Measurements from ENCODE around the gene SRRT.
"Not testable (repeated sequence)": the region's sequence is repeated elsewhere in the genome, so short reads cannot be mapped to it uniquely, and the experiment has no call there.

SRRT gene

DNA sequence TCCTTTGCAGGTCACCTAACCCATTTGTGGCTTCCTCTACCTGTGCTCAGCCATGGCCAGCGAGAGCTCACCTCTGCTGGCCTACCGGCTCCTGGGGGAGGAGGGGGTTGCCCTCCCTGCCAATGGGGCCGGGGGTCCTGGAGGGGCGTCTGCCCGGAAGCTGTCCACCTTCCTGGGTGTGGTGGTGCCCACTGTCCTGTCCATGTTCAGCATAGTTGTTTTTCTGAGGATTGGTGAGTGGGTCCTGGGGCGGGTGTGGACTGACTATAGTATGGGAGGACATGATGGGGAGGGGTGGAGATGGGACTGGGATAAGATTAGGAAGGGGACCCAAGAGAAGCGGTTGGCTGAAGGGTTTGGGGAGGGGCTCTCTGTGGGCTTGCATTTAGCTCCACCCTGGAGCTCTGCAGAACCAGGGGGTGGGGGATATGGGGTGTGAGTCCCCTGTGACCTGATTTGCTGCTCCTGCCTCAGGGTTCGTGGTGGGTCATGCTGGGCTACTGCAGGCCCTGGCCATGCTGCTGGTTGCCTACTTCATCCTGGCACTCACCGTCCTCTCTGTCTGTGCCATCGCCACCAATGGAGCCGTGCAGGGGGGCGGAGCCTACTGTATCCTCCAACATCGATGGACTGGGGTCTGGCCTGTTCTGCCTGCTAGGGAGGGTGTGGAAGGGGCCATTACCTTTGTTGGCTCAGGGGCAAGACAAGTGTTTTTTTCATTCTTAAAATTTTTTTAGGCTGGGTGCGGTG lies 20.6 kb upstream of the SRRT start:
- no peak for DNase-seq (ENCODE audit: low read depth)

GRCh38 chr7:100854899-100855298 lies 20.0 kb upstream of the SRRT start:
- DNase-seq (ENCODE audit: low read depth): not testable (repeated sequence)

- DNase-seq (ENCODE audit: low read depth): no peak
Observed at GRCh38 chr7:100855515-100855914, 19.4 kb upstream of the SRRT start.

- DNase-seq (ENCODE audit: low read depth): no peak
Observed at GRCh38 chr7:100856871-100857282, 18.0 kb upstream of the SRRT start.

- DNase-seq (ENCODE audit: low read depth): no peak
Observed at GRCh38 chr7:100859856-100860255, 15.0 kb upstream of the SRRT start.

GRCh38 chr7:100860702-100861615 lies 13.9 kb upstream of the SRRT start:
- no peak for DNase-seq (ENCODE audit: low read depth)

- no peak for DNase-seq (ENCODE audit: low read depth)
Observed at GRCh38 chr7:100861616-100861985, 13.3 kb upstream of the SRRT start.

DNA sequence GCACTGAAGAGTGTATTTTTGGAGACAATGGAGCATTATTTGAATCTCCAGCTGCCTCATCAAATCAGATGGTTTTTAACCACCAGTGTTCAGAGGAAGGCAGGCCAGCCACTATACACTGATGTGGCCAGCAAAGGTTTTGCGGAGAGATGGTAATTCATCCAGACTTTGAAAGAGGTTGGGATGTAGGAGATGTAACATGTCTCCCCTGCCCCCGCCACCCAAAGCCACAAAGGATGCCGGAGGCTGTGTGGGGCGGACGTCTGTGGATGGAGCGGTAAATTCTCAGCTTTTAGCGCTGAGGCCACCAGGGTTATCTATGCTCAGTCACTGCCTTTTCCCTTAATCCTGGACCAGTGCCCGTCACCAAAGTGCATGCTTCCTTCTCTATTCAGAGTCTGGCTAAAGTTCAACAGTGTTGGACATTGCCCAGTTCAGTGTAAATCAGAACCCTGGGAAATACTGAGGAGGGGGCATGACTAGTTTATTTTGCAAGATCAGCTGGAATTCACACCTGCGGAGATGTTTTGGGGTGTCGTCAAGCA lies 11.4 kb upstream of the SRRT start:
- no peak for DNase-seq (ENCODE audit: low read depth)

DNA sequence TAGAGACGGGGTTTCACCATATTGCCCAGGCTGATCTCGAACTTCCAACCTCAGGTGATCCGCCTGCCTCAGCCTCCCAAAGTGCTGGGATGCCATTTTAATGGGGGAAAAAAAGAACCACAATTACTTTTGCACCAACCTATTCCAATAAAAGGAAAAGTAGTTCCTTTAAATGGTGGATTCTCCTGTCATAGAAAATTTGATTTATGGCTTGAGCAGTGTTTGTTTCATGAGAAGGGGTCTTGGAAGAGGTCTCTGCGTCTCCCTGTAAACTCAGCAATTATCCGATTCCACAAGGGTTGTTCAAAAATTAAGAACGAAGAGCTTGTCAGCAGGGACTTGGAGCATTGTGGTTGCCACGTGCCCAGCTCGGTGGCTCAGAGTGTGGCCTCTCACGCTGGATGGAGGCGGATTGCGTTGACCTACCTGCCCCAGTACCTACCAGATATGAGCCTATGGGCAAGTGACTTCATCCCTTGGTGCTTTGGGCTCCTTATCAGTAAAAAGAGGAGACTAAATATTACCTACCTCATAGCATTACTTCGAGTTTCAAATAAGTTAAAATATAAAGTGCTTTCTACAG lies 10.5 kb upstream of the SRRT start:
- DNase-seq (ENCODE audit: low read depth): no peak

DNA sequence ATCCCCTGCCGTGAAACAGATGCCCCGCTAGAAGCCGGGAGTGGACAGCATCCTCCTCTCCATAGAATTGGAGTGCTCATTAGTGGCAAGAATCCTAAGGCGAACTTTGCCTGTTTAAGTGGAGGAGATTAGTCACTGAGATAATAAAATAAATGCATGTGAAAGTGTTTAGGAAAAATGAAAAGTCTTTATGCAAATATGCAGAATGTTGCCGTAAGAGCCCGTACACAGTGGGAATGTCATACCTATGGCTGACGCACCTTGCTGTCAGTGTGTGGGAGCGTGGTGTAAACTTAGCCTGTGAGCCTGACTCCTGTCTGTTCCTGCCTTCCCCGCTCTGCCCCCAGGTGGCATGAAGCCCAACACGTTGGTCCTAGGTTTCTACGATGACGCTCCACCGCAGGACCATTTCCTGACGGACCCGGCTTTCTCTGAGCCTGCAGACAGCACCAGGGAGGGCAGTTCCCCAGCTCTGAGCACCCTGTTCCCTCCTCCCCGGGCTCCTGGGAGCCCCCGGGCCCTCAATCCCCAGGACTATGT lies 9.5 kb upstream of the SRRT start:
- DNase-seq (ENCODE audit: low read depth): no peak

- no peak for DNase-seq (ENCODE audit: low read depth)
Observed at GRCh38 chr7:100865938-100866728, 8.8 kb upstream of the SRRT start.

- no peak for DNase-seq (ENCODE audit: low read depth)
Observed at GRCh38 chr7:100866729-100867039, 8.2 kb upstream of the SRRT start.

DNA sequence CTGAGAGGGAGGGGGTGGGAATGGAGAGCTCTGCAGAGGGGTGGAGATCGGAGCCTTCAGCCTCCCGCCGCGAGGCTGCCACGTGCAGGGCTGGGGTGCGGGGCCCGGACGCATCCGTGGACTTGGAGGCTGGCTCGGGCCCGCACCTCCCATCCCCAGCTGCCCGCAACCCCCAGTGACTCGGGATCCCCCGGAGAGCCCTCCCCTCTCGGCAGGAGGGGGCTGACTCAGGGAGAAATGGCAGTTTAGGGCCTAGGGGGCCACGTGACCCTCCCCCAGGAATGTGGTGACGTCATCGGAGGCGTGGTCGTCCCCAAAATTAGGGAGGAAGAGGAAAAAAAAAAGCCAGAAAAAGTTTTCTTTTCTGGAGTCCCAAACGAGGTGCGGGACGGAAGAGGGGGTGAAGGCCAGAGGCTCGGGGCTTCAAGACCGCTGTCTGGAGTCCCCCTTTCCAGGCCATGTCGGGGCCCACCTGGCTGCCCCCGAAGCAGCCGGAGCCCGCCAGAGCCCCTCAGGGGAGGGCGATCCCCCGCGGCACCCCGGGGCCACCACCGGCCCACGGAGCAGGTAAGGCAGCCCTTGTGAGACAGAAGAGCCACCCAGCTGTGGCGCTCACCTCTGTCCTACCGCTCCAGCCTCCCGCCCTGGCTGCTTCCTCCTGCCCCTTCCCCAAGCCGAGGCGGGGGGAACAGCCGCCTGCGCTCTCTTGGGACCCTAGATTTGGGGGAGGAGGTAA lies 7.7 kb upstream of the SRRT start, which contains the start of gene TRIP6:
TRIP6 (plus strand) TSS at position 348 of the 736 bp plus-strand sequence; CDS start at position 459, 111 bp downstream.
- peak; percentile 67 for DNase-seq (ENCODE audit: low read depth)

GRCh38 chr7:100867776-100868485 lies 7.0 kb upstream of the SRRT start:
- no peak for DNase-seq (ENCODE audit: low read depth)

DNA sequence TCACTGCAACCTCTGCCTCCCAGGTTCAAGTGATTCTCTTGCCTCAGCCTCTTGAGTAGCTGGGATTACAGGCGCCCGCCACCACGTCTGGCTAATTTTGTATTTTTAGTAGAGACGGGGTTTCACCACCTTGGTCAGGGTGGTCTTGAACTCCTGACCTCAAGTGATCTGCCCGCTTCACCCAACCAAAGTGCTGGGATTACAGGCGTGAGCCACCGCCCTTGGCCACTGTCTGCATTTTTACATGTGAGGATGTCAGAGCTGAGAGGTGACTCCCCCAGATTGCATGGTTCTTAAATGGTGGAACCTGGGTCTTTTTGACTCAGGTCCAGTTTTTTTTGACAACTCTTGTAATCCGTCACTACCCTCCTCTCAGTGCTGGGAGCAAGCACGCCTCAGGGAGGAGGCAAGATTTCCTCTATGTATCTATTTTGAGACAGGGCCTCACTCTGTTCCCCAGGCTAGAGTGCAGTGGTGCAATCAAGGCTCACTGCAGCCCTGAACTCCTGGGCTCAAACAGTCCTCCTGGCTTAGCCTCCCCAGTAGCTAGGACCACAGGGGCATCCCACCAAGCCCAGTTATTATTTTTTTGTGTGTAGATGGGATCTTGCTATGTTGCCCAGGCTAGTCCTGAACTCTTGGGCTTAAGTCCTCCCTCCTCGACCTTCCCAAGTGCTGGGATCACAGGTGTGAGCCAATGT lies 1.2 kb upstream of the SRRT start:
- no peak for DNase-seq (ENCODE audit: low read depth)

DNA sequence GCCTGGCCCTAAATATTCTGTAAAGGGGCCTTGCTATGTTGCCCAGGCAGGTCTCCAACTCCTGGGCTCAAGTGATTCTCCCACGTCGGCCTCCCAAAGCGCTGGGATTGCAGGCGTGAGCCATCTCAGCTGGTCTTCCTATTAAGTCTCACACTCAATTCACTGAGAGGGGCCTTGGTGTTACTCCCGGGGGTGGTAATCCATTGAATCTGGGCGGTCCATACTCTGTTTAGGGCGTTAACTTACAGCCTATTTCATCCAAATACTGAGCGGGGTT lies 665 bp upstream of the SRRT start:
- no peak for DNase-seq (ENCODE audit: low read depth)

DNA sequence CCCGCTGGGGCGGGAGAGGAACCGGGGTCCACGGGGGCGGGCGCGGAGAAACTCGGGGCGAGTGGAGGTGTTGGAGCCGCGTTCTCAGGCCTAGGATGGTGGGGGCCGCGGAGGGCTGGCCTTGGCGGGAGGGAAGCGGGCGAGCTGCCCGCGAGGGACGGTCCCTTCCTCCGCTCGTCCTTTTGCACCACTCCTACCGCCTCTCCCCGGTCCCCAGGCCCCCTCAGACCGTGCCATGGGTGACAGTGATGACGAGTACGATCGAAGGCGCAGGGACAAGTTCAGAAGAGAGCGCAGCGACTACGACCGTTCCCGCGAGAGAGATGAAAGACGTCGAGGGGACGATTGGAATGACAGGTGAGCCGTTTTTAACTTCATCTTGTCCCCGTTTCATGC lies 451 bp downstream of the SRRT start:
- DNase-seq (ENCODE audit: low read depth): no peak

GRCh38 chr7:100878013-100878412 lies 3.1 kb downstream of the SRRT start:
- DNase-seq (ENCODE audit: low read depth): no peak

DNA sequence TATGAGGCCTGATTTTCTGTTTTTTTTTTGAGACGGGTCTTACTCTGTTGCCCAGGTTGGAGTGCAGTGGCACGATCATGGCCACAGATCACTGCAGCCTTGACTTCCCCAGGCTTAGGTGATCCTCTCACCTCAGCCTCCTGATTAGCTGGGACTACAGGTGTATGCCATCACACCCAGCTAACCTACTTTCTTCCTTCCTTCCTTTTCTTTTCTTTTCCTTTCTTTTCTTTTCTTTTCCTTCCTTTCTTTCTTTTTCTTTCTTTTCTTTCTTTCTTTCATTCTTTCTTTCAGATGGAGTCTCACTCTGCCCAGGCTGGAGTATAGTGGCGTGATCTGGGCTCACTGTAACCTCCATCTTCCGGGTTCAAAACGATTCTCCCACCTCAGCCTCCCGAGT lies 3.8 kb downstream of the SRRT start:
- no peak for DNase-seq (ENCODE audit: low read depth)
